H7 (cell line): Measurements from ENCODE around the gene SLTM. TPM values are rescaled to one million over a fixed set of nuclear protein-coding genes. Genes with fewer than 3 reads are reported as not detected.
"Not testable (repeated sequence)": the region's sequence is repeated elsewhere in the genome, so short reads cannot be mapped to it uniquely, and the experiment has no call there.

ENCODE experiments used
- DNase-seq: peaks from one replicate; pipeline ENCODE4 v3.0.0; 2012
- H3K27me3 ChIP-seq: 2 replicates; pipeline ENCODE4 v1.6.0; 2011; ENCODE audit warnings: mild to moderate bottlenecking, low read length; ENCODE audit not compliant: control insufficient read depth, insufficient read depth
- H3K36me3 ChIP-seq: replicated peaks from 2 replicates; pipeline ENCODE4 v1.5.1; 2011; ENCODE audit warnings: low read length; ENCODE audit not compliant: control insufficient read depth, insufficient read depth
- H3K4me3 ChIP-seq: 2 replicates; pipeline ENCODE4 v1.5.1; 2011; ENCODE audit warnings: low read depth, mild to moderate bottlenecking, control low read depth, low read length, moderate library complexity; ENCODE audit not compliant: insufficient read depth
- total RNA-seq: library from RNA; depleted of rRNA; stranded (reverse); fragments of >200 nt; shearing (Covaris generic); gene quantifications from 2 replicates; pipeline ENCODE4 v1.2.3, GENCODE V29; 2014; rRNA removed

The SLTM gene
- total RNA-seq, 1 experiment from 2014 or later = 56.4 TPM

DNA sequence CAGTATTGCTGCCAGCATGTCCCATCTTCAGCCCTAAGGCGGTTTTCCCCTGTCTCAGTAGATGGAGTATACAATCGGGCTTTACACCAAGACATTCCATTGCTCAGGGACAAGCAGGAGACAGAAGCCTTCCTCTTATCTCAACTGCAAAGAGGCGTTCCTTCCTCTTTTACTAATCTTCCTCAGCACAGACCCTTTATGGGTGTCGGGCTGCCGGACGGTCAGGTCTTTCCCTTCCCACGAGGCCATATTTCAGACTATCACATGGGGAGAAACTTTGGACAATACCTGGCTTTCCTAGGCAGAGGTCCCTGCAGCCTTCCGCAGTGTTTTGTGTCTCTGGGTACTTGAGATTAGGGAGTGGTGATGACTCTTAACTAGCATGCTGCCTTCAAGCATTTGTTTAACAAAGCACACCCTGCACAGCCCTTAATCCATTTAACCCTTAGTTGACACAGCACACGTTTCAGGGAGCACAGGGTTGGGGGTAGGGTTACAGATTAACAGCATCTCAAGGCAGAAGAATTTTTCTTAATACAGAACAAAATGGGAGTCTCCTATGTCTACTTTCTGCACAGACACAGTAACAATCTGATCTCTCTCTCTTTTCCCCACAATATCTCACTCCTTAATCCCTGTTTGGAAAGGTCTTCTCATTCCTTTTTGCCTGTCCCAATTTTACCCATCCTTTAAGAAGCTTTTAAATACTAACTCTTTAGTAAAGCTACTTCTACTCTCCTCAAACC, 99.6 kb downstream of the SLTM start:
- not testable (repeated sequence) for DNase-seq, H3K27me3 ChIP-seq, H3K4me3 ChIP-seq, H3K36me3 ChIP-seq

DNA sequence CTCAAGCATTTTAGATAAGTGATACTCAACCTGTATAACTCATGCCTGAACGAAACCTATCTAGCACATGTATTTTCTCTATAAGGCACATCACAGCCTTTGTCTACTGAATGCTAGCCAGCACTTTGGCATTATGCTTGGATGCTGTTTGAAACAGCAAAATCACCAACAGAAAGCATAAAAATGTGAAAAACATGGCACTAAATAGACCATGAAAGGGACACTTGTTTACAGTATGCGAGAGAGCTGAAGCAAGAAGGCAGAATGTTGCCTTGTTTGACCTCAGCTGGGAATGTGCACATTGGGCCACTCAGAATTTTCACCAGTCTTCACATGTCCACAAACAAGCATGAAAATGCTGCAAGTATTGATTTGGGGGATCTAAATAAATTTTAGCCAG, 102.9 kb downstream of the SLTM start:
- DNase-seq = no peak
- H3K4me3 ChIP-seq = no peak overlapping the region
- H3K36me3 ChIP-seq = no peaks in the 10 kb centered on the region
- H3K27me3 ChIP-seq = no peaks in the 10 kb centered on the region

Other genes starting within 250 kb of the SLTM start
- gene ADAM10, start 184.0 kb downstream of the SLTM start, total RNA-seq = 73.1 and 78.9 TPM in 2 replicates
- 13.2 and 17.2 TPM in 2 replicates for gene MINDY2, start 162.4 kb downstream of the SLTM start, total RNA-seq
- gene RNF111, start 54.0 kb upstream of the SLTM start, total RNA-seq = 13.8 and 19.0 TPM in 2 replicates
- gene CCNB2, start 171.5 kb upstream of the SLTM start, total RNA-seq = 103 and 128 TPM in 2 replicates